Dedifferentiated amniotic fluid mesenchymal stem cell (primary cell): Measurements from ENCODE around the gene ASB16.

ENCODE experiments used
- DNase-seq: peaks from one replicate; pipeline ENCODE4 v3.0.0-alpha.2; 2016; ENCODE audit errors: extremely low spot score

Gene ASB16

GRCh38 chr17:44209786-44210341 lies 39.4 kb downstream of the ASB16 start:
- DNase-seq, result no peak

- DNase-seq, result no peak
Measured at GRCh38 chr17:44210342-44211192, 40.1 kb downstream of the ASB16 start.

GRCh38 chr17:44211281-44212265 lies 41.1 kb downstream of the ASB16 start:
- no peak for DNase-seq

GRCh38 chr17:44212507-44213402 lies 42.3 kb downstream of the ASB16 start:
- no peak for DNase-seq

- DNase-seq, result no peak
Measured at GRCh38 chr17:44213403-44214229, 43.1 kb downstream of the ASB16 start.

GRCh38 chr17:44214230-44214494 lies 43.7 kb downstream of the ASB16 start:
- DNase-seq, result no peak

- DNase-seq, result no peak
Measured at GRCh38 chr17:44214896-44215295, 44.4 kb downstream of the ASB16 start.

- DNase-seq, result no peak
Measured at GRCh38 chr17:44216173-44216572, 45.7 kb downstream of the ASB16 start.

GRCh38 chr17:44216694-44217093 lies 46.2 kb downstream of the ASB16 start:
- DNase-seq, result no peak

GRCh38 chr17:44217738-44218343 lies 47.3 kb downstream of the ASB16 start:
- DNase-seq, result no peak

- DNase-seq, result peak; percentile 89
Measured at GRCh38 chr17:44218344-44219107, 48.0 kb downstream of the ASB16 start.

- peak; percentile 62 for DNase-seq
Measured at GRCh38 chr17:44219108-44219615, 48.7 kb downstream of the ASB16 start.

- DNase-seq, result peak; percentile 39
Measured at GRCh38 chr17:44219616-44220212, 49.2 kb downstream of the ASB16 start, which contains the start of gene UBTF. TSS of gene UBTF (minus strand) at chr17:44219675. CDS start at chr17:44218229, 1,446 bp downstream.

GRCh38 chr17:44220213-44221083 lies 49.9 kb downstream of the ASB16 start:
- peak; percentile 38 for DNase-seq

- peak; percentile 82 for DNase-seq
Measured at GRCh38 chr17:44221084-44221861, 50.8 kb downstream of the ASB16 start.

- DNase-seq, result no peak
Measured at GRCh38 chr17:44221862-44222111, 51.3 kb downstream of the ASB16 start.
